HG03521 (cell line): ENCODE data around the gene CHD2.

Experiments
- ATAC-seq: cut with Tn5 transposase; IDR thresholded peaks from one replicate; pipeline ENCODE4 v1.9.1; 2021; ENCODE audit warnings: mild to moderate bottlenecking, moderate library complexity; ENCODE audit not compliant: unreplicated experiment

CHD2 gene

DNA sequence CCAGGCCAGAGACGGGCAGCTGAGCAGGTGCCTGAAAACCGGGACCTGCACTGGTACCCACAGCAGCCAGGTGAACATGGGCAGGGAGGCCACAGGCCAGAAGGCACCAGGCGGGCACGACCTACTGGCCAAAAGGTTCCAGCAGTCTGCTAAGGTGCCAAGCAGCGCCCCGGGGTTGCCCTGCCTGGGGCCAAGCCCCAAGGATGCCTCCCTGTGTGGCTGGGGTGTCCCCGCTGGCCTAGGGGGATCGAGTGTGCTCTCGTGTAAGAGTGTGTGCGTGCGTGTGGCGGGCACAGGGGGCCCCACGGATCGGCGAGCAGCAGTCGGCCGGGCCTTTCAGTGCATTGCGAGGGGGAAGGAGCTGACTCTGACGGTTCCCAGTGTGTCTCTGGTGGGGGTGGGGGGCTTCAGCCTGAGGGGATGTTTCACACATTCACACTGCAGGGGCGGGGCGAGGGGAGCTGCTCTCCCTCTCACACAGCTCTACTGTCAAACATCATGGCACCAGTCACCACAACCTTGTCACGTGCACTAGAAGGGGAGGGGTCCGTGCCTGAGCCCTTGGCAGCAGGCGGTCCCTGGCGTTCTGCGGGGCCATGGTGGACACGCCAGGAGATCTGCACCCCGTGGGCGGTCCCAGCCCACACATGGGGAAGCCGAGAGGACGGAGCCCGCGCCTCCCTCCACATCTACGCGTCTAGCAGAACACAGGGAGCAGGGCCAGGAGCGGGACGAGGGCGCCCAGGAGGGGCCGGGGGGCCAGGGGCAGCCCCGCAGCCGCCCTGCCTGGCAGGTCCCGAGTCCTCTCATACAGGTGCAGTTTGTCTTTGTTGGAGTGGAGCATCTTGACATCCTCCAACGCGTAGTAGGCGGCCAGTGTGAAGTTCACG, 144.4 kb downstream of the CHD2 start:
- no peak for ATAC-seq

GRCh38 chr15:93045191-93045785, 145.2 kb downstream of the CHD2 start:
- no peak for ATAC-seq

- ATAC-seq: no peak
Measured at GRCh38 chr15:93046120-93046519, 146.0 kb downstream of the CHD2 start.

GRCh38 chr15:93046721-93047120, 146.6 kb downstream of the CHD2 start:
- no peak for ATAC-seq

GRCh38 chr15:93047621-93048425, 147.7 kb downstream of the CHD2 start:
- no peak for ATAC-seq

- no peak for ATAC-seq
Measured at GRCh38 chr15:93048426-93048721, 148.2 kb downstream of the CHD2 start.

DNA sequence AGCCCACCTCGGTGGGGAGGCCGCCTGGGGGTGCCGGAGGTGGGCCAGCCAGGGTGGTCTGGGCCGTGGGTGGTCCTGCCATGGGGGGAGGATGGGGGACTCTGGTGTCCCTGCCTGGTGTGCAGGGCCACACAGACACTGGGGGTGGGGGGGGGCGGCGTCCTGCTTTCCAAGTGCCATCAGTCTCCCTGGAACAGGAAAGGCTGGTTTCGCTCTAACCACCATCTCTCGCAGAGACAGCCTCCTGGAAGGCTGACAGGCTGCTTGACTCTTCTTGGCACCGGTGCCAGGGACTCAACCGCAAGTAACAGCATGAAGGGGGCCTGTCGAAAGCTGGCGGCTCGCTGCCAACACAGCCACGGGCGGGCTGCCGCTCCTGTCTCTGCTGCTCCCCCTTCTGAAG, 148.6 kb downstream of the CHD2 start:
- no peak for ATAC-seq

GRCh38 chr15:93049233-93049632, 149.1 kb downstream of the CHD2 start:
- no peak for ATAC-seq

DNA sequence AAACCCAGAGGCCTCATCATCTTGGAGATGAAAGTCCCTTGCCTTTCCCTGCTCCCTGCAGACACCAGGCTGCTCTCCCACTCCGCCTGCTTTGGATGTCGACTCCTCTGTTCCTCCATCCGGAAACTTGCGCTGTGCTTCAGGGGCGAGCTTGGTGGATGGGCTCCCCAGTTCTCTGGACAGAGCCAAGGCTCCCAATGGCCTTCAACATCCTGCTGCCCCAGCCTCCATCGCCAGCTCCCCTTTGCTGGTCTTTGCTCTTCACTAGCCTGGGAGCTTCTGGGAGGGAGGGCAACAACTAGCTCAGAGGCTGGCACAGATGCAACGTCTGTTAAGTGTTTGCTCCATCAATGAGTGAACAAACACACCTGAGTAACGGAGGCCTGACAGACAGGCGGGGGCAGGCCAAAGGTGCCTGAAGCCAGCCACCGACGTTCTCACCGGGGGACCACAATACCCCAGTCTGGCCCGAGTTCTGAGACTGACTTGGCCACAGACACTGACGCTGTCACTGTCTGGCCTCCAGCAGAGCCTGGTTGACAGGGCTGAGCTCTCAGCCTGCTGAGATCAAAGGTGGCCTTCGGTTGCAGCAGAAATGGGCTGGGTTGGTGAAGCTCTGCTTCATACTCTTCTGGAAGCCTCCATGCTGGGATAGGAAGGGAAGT, 149.9 kb downstream of the CHD2 start:
- ATAC-seq: no peak

- ATAC-seq: no peak
Measured at GRCh38 chr15:93050648-93051047, 150.5 kb downstream of the CHD2 start.

DNA sequence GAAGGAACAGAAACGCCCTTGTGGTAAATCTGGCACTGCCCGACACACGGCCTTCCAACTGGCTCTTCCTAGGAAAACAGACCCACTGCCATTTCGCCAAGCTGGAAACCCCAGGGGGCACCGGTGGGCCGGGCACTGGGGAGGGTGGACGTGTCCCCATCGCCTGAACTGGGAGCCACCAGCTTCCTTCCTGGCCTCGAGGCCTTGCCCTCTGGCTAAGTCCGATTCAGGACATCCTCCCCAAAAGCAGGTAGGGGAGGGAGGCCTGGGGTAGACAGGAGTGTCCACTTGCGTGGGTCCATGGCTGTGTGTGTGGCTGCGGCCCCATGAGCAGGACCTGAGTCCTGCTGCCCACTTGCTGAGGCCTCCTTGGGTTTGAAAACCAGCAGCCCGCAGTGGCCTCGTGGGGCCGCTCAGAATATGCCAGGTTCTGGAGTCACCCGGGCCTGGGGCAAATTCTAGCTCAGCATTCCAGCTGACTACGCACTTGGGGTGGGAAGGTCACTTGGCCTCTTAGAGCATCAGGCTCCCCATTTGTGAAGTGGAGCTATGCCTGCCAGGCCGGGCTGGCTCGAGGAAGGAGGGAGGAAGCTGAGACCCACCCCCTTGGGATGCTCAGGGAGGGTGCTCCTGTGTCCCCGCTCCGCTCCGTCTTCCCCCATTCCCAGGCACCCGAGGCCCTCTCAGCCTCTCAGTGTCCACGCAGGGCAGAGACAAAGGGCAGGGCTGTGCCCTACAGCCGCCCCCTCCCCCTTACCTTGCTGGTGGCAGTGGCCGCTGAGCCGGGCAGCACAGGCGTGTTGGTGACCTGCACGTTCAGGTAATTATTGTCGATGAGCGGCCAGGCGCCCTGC, 151.3 kb downstream of the CHD2 start:
- ATAC-seq: no peak

DNA sequence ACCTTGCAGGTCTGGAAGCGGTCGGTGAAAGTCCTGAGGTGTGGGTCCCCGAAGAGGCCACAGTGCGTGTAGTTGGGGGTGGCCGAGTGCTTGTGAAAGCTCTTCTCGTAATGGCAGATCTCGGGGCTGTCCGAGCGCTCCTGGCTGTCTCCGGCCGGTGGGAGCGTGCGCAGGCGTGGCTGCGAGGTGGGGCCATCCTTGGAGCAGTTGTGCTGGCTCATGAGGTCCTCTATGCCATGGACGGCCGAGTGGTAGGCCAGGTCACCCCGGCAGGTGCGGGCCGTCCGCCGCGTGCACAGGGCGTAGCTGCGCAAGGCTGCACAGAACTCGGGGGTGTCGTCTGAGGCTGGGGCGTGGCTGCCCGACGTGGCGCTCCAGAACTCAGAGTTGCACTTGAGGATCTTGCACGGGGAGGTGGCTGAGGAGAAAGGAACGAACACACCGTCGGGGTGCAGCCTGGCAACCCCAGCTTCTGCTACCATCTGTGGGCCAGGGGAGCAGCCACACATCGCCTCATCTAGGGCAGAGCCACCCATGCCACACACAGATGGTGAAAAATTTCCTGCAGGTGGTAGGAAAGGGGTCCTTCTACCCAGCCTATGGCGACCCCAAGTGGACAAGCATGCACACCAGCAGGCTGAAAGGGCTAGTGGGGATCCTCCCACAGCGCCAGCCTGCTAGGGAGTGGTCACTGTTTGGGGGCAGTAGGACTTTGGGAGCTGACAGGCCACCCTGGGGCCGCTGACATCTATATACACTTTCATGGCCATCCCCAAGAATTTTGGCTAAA, 152.2 kb downstream of the CHD2 start:
- ATAC-seq: no peak

GRCh38 chr15:93055211-93055610, 155.1 kb downstream of the CHD2 start:
- ATAC-seq: no peak

DNA sequence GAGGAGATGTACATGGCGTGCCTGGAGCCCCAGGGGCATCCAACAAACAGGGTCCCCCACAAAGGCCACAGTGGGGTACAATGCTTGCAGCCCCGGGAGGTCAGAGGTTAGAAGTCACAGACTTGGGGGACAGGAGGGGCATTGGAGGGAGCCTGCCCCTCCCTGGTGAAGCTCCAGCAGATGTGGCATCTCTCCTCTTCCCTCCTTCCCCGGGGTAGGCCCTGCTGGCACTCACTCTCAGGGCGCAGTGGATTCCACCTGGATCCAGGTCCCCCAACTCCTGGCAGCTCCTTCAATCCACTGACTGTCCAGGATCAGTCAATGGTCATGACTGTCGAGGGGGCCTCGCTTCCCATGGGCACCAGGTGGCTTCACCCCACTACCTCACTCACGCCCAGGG, 156.7 kb downstream of the CHD2 start:
- no peak for ATAC-seq

DNA sequence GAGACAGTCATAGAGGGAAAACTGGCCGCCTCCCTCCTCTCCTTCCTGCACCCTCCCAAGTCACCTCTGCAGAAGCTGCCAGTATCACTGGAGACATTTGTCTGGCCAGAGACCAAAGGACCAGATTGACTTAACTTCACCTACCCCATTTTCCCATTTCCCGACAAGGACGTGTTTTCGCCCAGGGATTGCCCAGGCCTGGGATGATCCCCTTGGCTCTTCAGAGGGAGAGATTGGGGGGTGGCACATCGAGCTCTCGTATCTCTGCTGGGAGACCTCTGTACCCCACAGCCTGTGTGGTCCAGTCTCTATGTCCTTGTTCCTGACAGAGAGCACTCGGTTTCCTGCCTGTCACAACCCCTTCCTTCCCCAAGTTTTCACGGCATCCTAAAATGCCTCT, 157.5 kb downstream of the CHD2 start:
- ATAC-seq: no peak

GRCh38 chr15:93058128-93058527, 158.0 kb downstream of the CHD2 start:
- no peak for ATAC-seq

DNA sequence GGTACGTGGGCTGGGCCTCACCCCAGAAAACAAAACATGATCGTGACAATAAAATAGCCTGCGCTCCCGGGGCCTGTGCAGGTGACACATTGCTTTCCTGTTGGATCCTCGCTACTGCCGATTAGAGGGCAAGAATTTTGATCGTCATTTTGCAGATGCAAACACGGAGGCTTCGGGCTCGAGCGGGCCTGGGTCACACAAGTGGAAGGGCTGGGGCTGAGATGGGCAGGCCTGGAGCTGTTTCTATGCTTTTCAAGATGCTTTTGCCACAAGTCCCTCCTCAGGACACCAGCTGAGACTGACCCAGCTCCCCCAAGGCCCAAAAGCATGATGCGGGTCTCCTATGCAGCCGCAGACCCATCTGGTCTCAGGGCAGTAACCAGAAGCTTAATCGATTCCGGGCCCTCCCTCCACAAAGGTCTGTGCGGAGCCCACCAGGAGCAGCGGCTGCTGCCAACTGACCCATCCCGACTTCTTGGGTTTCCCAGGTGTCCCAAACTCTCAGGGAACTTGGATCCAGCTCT, 158.8 kb downstream of the CHD2 start:
- no peak for ATAC-seq

GRCh38 chr15:93059442-93059841, 159.3 kb downstream of the CHD2 start:
- no peak for ATAC-seq
